Activated T-helper 1 cell treated with Interleukin-2 at 50 U/mL for 16 hours (primary cell): ENCODE results near the gene OR2C1.
A peak's percentile ranks its signal among the peaks of the same experiment; 100 is the strongest.

Source experiments
- DNase-seq: peaks from one replicate; pipeline ENCODE4 v3.0.0-alpha.2; 2020; ENCODE audit warnings: low read depth

Gene OR2C1

GRCh38 chr16:3355589-3355988 lies at the start of gene OR2C1:
TSS of gene OR2C1 (plus strand) at chr16:3355889. CDS start at chr16:3355941, 52 bp downstream.
- no peak for DNase-seq

GRCh38 chr16:3306078-3306477 lies 49.6 kb upstream of the OR2C1 start:
- no peak for DNase-seq

GRCh38 chr16:3311496-3311895 lies 44.2 kb upstream of the OR2C1 start:
- DNase-seq = no peak

- no peak for DNase-seq
These were observed 38.2 kb upstream of the OR2C1 start for GRCh38 chr16:3317315-3317999.

GRCh38 chr16:3321816-3322215 lies 33.9 kb upstream of the OR2C1 start:
- DNase-seq = no peak

GRCh38 chr16:3327514-3327913 lies 28.2 kb upstream of the OR2C1 start:
- DNase-seq = no peak

GRCh38 chr16:3328104-3328503 lies 27.6 kb upstream of the OR2C1 start:
- no peak for DNase-seq

GRCh38 chr16:3328643-3329042 lies 27.0 kb upstream of the OR2C1 start:
- no peak for DNase-seq

- DNase-seq = no peak
These were observed 9.6 kb upstream of the OR2C1 start for GRCh38 chr16:3346041-3346440.

GRCh38 chr16:3347586-3347985 lies 8.1 kb upstream of the OR2C1 start:
- no peak for DNase-seq

GRCh38 chr16:3348547-3349167 lies 7.0 kb upstream of the OR2C1 start:
- DNase-seq = no peak

- DNase-seq = no peak
These were observed 6.5 kb upstream of the OR2C1 start for GRCh38 chr16:3349175-3349574.

GRCh38 chr16:3356118-3356517 lies 429 bp downstream of the OR2C1 start:
- no peak for DNase-seq

- no peak for DNase-seq
These were observed 3.2 kb downstream of the OR2C1 start for GRCh38 chr16:3358871-3359270.

- DNase-seq = no peak
These were observed 7.2 kb downstream of the OR2C1 start for GRCh38 chr16:3362931-3363330.

GRCh38 chr16:3363793-3364192 lies 8.1 kb downstream of the OR2C1 start:
- no peak for DNase-seq

GRCh38 chr16:3364774-3365427 lies 9.2 kb downstream of the OR2C1 start:
- DNase-seq = peak; percentile 76

GRCh38 chr16:3369073-3369472 lies 13.4 kb downstream of the OR2C1 start:
- DNase-seq = no peak

- DNase-seq = no peak
These were observed 20.0 kb downstream of the OR2C1 start for GRCh38 chr16:3375680-3376079.

GRCh38 chr16:3377917-3378316 lies 22.2 kb downstream of the OR2C1 start:
- no peak for DNase-seq

GRCh38 chr16:3383045-3383448 lies 27.4 kb downstream of the OR2C1 start:
- DNase-seq = no peak

- DNase-seq = no peak
These were observed 32.6 kb downstream of the OR2C1 start for GRCh38 chr16:3388325-3388724.

GRCh38 chr16:3389663-3390338 lies 34.1 kb downstream of the OR2C1 start:
- DNase-seq = no peak
